SH-SY5Y (cell line): ENCODE measurements around the gene GSTA2.

Source experiments
- GATA2 ChIP-seq: IDR thresholded peaks from 2 replicates; pipeline ENCODE4 v1.6.1; 2011; ENCODE audit warnings: mild to moderate bottlenecking, low read depth, low read length
- GATA3 ChIP-seq: IDR thresholded peaks from 2 replicates; pipeline ENCODE4 v1.6.1; 2011; ENCODE audit warnings: low read depth, mild to moderate bottlenecking, low read length, moderate library complexity

Gene GSTA2

DNA sequence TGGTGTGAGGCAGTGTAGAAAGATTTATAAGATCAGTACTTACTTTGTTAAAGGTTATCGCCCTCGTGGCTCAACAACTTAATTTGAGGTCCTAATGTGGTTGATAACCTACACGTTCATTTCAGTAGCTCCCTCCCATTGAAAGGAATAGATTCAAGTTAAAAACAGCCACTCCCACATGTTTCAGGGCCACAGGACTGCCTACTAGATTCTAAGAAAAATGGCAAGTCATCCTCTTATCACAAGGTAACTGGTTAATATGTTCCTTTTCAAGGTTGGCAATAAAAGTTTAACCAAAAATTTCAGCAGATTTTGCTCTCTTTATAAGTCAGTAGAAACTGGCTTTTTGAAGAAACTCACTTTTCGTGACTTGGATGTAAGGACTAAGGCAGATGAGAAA is 17.1 kb downstream of the GSTA2 start:
- TF ChIP-seq GATA2 (no peak), GATA3 (no peak)

DNA sequence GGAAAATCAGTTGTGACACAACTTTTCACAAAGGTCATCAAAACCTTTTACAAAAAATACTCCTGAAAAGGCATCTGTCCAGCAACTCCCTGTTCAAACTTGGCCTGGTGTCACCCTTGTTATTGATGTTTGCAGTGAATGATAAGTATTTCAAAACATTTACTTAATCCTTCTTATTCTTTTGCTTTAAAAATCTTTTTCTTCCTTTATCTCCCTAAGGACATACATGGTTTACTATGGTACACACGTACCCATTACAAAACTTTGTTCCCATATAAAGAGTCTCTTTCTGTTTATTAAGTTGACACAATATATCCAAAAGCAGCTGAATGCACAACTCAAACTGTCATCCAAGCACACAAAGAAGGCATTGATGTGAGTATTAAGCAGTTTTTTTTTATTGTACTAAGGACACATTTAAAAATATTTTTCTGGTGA is 17.5 kb downstream of the GSTA2 start:
- no peak for TF ChIP-seq GATA3
- TF ChIP-seq GATA2: no peak

DNA sequence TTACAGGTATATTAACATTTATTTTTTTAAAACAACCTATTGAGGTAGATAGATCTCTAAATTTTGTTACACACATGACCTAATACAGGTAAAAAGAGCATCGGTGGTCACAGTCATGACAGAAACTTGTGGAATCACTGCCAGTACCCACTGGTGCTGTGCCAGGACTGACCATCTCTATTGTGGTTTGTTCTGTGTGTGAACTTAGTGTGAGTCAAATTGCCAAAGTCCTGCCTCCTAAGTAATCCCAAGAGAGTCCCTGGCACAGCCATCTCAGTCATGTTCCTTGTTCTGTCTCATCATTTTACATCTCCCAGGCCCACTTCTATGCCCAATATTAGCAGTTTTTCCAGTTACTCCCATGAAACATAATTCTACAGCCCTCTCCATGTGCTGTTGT is 21.4 kb downstream of the GSTA2 start:
- TF ChIP-seq GATA2 (no peak), GATA3 (no peak)

DNA sequence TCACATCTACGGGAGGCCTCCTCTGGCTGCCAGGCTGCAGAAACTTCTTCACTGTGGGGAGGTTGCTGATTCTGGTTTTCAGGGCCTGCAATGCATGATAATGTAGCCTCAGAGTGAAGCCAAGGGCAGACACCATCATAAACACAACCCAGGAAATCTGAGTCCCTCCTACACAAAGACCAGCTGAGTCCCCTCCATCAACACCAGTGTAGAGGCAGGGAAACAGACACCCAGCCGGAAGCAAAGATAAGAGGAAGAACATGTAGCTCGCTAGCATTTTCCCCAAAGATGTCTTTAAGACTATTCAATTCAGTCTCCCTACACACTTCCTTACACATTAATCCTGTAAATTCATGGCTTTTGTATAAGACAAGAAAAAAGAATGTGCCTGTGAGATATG is 23.6 kb downstream of the GSTA2 start:
- no peak for TF ChIP-seq GATA3
- TF ChIP-seq GATA2: no peak

DNA sequence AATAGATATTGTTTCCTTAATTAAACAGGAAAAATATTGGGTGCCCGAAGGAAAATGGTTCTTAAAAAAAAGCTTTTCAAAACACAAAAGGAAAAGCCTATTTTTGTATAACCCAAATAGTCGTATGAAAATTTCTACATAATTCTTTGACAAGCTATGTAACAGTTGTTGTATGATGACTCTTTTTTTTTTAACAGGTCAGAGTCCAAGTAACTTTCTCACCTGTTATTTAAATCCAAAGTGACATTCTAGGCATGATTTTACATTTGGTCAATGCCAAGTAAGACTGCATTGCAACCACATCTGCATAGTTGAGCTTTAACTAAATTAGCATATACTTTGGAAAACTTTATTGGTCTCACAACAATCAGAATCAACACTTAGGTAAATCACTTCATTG is 24.1 kb downstream of the GSTA2 start:
- TF ChIP-seq GATA3: no peak
- TF ChIP-seq GATA2: no peak

DNA sequence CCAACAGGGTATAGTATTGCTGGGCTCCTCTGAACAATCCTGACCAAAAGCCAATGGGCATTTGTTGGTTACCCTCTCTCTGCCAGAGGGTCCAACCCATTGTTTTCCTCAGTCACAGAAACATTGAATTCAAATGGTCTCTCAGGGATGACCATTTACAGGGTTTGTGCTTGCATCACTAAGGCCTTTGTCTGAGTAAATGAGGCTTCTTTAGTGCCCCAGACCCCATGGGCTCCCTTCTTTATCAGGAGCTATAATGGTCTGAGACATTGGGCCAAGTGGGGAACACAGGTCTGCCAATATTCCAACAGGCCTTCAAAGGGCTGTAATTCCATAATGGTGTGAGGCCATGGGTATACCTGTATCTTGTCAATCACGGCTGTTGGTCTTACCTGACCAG is 27.1 kb downstream of the GSTA2 start:
- TF ChIP-seq GATA3: no peak
- TF ChIP-seq GATA2: no peak

DNA sequence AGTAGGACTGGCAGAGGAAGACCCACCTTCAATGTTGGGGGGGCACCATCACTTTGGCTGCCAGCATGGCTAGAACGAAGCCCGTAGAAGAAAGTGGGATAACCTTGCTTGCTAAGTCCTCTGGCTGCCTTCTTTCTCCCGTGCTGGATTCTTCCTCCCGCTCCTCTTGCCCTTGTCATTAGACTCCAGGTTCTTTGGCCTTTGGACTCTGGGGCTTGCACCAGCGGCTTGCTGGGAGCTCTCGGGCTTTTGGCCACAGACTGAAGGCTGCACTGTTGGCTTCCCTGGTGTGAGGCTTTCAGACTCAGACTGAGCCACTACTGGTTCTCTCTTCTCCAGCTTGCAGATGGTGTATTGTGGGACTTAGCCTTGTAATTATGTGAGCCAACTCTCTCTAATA is 28.2 kb downstream of the GSTA2 start:
- TF ChIP-seq GATA3 (no peak), GATA2 (no peak)

DNA sequence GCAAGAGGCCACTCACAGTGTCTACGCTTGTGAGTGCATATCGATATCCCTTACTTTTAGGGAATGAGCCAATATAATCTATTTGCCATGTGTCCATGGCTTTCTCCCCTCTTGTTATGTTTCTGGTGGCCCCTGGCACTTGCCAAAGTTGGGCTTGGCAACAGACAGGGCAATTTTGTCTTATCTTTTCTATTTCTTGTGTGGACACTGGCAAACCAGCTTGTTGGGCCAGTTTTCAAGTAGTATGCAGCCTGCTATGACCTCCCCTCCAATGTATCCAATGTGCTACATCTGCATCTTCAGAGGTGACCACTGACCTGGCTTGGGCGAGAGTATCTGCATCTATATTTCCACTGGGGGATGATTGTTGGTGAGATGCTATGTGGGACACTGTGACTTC is 29.2 kb downstream of the GSTA2 start:
- TF ChIP-seq GATA2: no peak

DNA sequence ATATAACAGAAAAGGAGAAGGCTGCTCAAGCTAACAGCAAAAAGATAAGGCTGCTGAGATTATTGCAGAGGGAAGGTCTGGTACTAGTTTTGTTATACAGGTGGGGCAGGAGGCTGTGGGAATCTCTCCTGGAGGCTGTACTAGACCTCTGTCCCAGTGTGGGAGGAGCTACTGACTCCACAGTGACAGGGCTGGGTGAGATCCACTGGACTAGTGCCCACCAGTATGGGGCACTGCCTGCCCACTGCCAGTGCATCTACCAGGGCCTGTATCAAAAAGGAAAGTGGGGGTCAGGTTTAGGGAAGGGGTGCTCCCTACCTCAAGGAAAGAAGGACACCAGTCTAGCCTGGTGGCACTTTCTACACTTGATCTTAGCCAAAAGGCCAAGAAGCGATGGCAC is 30.1 kb downstream of the GSTA2 start:
- TF ChIP-seq GATA2 (no peak), GATA3 (no peak)

DNA sequence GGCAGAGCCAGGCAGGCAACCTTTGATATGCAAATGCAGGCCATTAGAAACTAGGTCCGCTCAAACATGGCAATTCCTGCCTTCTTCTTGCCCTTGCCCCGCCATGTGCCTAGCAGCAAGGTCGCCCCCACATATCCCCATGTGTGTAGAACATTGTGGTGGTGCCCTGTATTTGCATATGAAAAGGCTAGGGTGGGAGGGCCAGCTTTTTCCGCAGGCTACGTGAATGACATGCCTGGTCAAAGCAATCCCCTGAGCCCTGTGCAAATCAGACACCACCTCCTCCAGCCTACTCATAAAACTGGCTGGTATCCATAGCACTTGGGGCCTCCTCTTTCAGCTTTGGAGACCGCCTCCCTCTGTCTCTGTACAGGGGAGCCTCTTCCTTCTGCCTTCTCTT is 31.6 kb downstream of the GSTA2 start:
- TF ChIP-seq GATA2: no peak
- TF ChIP-seq GATA3: no peak

DNA sequence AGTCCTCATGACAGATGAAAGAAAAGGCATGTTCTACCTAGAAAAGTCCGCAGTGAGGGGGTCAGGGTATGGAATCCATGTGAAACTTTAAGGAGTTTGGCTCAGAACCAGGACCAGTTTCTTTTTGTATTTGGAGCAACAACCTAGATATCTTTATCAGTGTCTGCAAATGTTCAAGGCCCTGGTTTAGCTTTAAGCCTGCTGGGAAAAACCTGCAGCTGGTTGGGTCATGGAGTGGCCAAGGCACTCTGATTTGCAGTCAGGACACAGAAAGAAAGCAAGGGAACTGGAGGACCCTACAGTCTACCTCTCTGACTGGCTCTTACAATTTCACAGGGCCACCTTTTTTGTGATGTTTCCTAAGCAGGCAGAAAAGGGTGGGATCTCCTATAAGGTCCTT is 33.7 kb downstream of the GSTA2 start:
- TF ChIP-seq GATA2 (no peak), GATA3 (no peak)

DNA sequence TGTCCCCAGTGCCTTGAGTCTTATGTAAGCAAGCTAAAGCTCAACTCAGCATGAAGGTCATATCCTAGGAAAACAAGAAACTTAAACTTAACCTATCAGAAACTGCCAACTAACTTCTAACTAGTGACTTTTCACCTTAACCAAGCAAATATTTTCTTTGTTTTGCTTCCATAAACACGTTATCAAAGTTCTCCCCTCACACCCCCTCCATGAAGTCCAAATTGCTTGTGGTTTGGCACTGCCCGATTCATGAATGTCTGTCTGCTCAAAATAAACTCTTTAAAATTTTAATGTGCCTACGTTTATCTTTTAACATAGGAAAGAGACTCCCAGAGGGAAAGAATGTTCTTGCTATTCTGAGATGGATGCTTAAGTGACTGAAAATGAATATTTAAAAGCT is 34.9 kb downstream of the GSTA2 start:
- TF ChIP-seq GATA2 (no peak), GATA3 (no peak)

DNA sequence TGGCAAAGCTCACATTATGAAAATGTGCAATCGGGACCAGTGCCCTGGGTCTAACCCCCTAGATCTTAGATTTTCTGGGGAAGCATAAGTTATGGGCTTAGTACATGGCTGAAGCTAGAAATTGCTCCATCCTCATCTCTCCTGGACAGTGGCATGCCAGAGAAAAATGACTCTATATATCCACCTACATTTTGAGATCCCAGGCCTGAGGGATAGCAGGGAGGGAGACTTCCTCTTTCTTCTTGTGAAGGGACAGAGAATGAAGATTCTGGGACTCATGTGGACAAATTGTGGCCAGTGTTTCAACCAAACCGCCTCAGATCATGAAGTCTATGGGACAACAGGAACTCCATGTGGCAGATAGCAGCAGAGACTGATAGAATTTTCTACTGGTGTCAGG is 35.4 kb downstream of the GSTA2 start:
- TF ChIP-seq GATA3 (no peak), GATA2 (no peak)

DNA sequence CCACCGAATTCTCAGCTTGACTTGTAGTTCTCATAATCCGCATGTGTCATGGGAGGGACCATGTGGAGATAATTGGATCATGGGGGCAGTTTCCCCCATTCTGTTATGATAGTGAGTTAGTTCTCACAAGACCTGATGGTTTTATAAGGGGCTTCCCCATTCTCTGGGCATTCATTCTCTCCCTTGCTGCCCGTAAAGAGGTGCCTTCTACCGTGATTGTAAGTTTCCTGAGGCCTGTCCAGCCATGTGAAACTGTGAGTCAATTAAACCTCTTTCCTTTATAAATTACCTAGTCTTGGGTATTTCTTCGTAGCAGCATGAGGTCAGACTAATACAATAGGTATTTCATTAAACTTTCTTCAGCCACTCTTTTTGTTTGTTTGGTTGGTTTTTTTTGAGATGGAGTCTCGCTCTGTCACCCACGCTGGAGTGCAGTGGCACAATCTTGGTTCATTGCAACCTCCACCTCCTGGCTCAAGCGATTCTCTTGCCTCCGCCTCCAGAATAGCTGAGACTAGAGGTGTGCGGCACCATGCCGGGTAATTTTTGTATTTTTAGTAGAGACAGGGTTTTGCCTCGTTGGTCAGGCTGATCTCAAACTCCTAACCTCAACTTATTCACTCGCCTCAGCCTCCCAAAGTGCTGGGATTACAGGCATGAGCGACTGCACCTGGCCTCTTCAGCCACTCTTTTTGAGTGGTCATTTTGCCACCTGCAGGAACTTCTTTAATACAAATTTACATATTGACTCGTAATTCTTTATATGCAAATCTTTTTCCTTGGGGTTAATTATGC is 36.3 kb downstream of the GSTA2 start:
- TF ChIP-seq GATA3 (no peak), GATA2 (no peak)

DNA sequence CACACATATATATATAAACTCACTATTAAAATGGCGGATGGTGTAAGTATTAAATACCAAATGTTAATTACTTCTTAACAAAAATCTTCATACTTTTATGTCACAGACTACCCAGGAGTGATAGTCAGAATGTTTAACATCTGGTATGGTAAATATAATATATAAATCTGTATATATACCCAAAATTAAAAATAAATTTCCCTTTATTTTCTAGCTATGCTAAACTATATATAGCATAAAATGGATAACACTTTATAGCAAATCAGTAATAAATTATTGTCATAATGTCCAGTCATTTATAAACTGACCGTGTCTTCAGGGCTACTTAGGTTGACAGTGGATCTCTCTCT is 37.1 kb downstream of the GSTA2 start:
- TF ChIP-seq GATA2 (no peak), GATA3 (no peak)

DNA sequence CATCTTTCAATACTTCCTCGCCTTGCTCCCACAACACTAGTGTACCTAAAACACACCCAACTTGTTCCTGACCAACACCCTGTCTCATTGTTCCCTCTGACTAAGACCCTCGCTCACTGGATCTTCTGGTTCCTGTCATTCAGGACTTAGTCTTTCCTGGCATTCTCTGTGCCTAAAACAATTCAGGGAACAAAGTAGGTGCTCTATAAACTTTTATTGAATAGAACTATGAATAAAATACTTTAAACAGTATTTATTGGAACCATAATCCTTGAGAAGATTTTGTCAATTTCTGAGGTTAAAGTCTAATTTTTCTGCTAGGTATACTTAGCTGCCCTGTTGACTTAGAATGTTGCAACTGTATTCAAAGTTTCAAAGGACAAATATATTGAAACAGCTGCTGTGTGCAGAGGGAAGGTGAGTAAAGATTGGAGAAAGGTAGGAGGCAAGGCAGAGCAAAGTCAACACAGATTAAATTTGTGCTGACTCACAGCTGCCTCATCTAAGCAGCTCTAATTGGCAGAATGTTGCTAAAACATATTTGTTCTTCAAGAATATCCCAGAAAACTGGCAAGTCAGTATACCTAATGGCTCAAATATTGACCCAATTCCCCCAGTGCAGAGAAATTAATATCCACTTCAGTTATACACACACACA is 37.6 kb downstream of the GSTA2 start:
- TF ChIP-seq GATA3 (no peak), GATA2 (no peak)

DNA sequence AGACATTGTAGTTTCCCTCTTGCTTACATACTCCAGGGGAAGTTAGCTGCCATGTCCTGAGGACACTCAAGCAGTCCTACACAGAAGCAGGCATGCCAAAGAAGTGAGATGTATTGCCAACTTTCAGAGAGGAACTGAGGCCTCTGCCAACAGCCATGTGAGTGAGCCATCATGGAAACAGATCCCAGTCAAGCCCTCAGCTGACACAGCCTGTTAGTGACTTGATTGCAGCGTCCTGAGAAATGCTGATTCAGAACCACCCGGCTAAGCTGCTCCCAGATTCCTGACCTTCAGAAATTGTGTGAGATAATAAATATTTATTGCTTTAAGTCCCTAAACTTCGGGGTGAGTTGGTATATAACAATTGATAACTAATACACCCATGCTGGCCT is 38.1 kb downstream of the GSTA2 start:
- no peak for TF ChIP-seq GATA2
- TF ChIP-seq GATA3: no peak
